ENCODE data around the gene ITGBL1.

Gene ITGBL1

GRCh38 chr13:101450749-101451130 is 1.7 kb upstream of the ITGBL1 start:
- FAIRE-seq: no peak

DNA sequence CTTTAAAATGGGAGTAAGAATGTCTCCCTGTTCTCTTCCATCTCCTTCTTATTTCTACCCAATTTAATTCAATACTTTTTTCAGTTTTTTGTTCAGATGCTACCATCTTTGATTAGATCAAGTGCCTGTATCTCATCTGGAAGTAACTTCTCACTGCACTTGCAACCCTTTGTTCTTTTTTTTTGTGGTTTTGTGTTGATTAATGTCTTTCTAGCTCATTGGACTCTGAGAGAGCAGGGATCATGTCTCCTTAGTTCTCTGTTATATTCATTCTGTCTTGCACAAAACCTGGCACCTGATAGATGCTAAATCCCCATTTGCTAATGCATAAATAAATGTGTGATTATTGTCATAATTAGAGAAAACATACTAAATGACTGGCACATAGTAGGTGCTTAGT is 834 bp upstream of the ITGBL1 start:
- no peak for FAIRE-seq
- no peak for DNase-seq (ENCODE audit: insufficient read length, low spot score)

More at GRCh38 chr13:101450749-101451130, 1.7 kb upstream of the ITGBL1 start:
- DNase-seq (ENCODE audit: insufficient read length, low spot score): no peak

GRCh38 chr13:101453784-101454201 is 1.3 kb downstream of the ITGBL1 start:
- FAIRE-seq: no peak
- no peak for DNase-seq (ENCODE audit: insufficient read length, low spot score)

DNA sequence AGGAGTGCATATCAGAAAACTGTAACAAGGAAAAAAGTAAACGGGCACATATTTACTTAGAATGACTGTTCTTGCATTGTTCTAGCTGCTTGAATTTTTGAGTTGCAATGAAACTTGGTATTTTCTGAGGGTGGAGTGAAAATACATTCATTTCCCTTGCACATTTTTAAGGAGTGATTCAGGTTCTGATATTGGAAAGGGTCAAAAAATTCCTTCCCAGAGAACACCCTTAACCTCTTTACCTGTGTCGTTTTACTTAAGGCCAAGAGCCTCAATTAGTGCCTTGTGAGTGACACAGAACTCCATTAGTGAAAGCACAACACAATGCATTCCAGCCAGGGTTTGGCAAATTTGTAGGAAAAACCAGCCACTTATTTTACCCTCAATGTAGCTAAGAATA is 2.3 kb downstream of the ITGBL1 start:
- FAIRE-seq: no peak
- DNase-seq (ENCODE audit: insufficient read length, low spot score): no peak

GRCh38 chr13:101455863-101456262 is 3.4 kb downstream of the ITGBL1 start:
- FAIRE-seq: no peak
- DNase-seq (ENCODE audit: insufficient read length, low spot score): no peak

GRCh38 chr13:101457176-101457575 is 4.7 kb downstream of the ITGBL1 start:
- FAIRE-seq (no peak), DNase-seq (ENCODE audit: insufficient read length, low spot score) (no peak)

- FAIRE-seq: no peak
These were observed 13.4 kb downstream of the ITGBL1 start for GRCh38 chr13:101465877-101466276.

GRCh38 chr13:101467415-101467814 is 14.9 kb downstream of the ITGBL1 start:
- FAIRE-seq (no peak), DNase-seq (ENCODE audit: insufficient read length, low spot score) (no peak)

More at GRCh38 chr13:101465877-101466276, 13.4 kb downstream of the ITGBL1 start:
- no peak for DNase-seq (ENCODE audit: insufficient read length, low spot score)

DNA sequence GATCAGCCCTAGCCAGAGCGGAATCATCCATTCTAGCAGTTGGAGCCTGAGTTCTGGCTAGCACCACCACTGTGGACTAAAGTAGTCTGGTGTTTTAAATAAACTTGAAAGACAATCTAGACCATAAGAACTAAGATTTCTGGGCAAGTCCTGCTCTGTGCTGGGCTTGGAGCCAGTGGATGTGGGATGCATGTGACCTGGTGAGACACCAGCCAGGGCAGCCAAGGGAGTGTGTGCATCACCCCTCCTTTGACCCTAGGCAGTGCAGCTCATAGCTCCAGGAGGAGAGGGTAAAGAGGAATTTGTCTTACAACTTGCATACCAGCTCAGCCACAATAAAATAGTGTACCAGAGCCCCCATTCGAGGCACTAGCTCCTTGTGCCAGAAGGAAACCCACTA is 21.0 kb downstream of the ITGBL1 start:
- DNase-seq (ENCODE audit: insufficient read length, low spot score) (no peak), FAIRE-seq (no peak)

- no peak for DNase-seq (ENCODE audit: insufficient read length, low spot score)
- no peak for FAIRE-seq
These were observed 22.0 kb downstream of the ITGBL1 start for GRCh38 chr13:101474419-101474957.

GRCh38 chr13:101475536-101475935 is 23.1 kb downstream of the ITGBL1 start:
- no peak for DNase-seq (ENCODE audit: insufficient read length, low spot score)
- no peak for FAIRE-seq

- FAIRE-seq (no peak), DNase-seq (ENCODE audit: insufficient read length, low spot score) (no peak)
These were observed 28.9 kb downstream of the ITGBL1 start for GRCh38 chr13:101481421-101481820.

DNA sequence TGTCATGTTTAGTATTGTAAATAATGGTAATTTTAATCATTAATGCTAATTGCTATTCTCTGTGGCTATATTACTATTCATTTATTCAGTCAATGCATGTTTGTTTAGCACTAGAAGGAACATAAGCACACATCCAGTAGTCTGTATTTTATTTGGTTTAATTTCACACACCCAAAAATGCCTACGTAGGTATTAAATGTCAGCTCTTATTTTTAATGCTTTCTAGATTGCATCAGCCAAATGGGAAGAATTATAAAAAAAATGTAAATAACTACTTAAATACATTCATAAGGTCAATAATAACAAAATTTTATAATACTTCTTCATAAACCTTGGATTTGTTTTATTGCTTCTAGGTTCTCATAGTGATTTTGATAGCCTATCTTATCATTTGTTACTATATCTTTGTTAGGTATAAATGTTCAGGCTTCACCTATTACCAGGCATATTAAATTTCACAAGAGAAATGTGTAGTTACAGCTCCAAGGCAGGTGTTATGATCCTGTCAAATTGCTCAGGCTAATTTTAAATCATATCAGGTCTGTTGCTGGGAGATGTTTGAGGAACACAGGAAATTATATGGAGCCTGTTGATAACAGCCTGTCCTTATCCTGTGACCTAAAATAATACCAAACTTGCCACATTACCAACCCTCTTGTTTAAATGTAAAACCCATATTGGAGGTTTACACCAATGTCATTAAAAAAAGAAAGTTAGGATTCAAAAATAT is 34.4 kb downstream of the ITGBL1 start:
- FAIRE-seq (no peak), DNase-seq (ENCODE audit: insufficient read length, low spot score) (no peak)

- FAIRE-seq (no peak), DNase-seq (ENCODE audit: insufficient read length, low spot score) (no peak)
These were observed 35.0 kb downstream of the ITGBL1 start for GRCh38 chr13:101487438-101487830.

- FAIRE-seq: no peak
- no peak for DNase-seq (ENCODE audit: insufficient read length, low spot score)
These were observed 36.3 kb downstream of the ITGBL1 start for GRCh38 chr13:101488734-101489133.

DNA sequence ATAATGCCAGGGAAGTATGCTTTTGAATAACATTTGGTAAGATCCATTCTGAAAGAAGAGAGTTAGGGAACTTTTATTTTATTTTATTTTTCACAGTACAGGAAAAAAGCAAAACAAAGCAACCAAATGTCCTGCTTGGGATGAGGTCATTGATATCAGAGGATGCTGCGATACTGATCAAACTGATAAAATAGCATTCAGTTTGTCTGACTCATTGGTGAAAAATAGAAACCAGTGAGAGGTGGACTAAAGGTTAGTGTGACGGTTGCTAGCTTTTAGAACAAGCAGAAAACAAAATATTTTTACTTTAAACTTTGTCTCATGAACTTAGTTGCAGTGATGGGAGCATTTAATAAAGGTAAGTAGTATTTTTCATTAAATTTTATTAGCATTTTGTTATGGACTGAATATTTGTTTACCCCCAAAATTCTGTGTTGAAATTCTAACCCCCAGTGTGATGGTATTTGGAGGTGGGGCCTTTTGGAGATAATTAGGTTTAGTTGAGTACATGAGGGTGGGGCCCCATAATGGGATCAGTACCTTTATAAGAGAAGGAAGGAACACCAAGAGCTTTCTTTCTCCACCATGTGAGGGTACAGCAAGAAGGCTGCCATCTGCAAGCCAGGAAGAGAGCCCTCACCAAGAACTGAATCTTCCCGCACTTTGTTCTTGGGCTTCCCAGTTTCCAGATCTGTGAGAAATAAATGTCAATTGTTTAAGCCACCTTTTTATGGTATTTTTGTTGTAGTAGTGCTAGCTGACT is 37.3 kb downstream of the ITGBL1 start:
- no peak for FAIRE-seq
- no peak for DNase-seq (ENCODE audit: insufficient read length, low spot score)

- FAIRE-seq: no peak
- no peak for DNase-seq (ENCODE audit: insufficient read length, low spot score)
These were observed 38.0 kb downstream of the ITGBL1 start for GRCh38 chr13:101490406-101491015.

- FAIRE-seq (no peak), DNase-seq (ENCODE audit: insufficient read length, low spot score) (no peak)
These were observed 39.9 kb downstream of the ITGBL1 start for GRCh38 chr13:101492251-101492910.

GRCh38 chr13:101493541-101493940 is 41.1 kb downstream of the ITGBL1 start:
- FAIRE-seq (no peak), DNase-seq (ENCODE audit: insufficient read length, low spot score) (no peak)

DNA sequence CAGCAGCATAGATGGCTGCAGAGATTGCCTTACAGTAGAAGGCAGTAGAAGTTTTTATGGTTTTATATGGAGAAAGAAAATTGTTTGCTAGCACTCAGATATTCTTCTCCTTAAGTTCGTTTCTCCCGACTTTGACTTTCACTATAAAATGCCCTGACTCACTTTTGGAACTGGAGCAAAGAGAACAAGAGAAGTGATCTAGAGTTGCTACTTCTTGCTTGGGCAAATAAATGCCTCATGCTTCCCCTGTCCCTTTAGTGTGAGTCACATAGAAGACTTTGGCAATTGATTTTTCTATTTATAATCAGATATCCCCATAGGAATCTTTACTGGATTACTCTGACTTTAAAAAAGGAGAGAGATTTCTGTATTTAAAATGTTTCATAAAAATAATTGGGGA is 46.9 kb downstream of the ITGBL1 start:
- no peak for FAIRE-seq
- no peak for DNase-seq (ENCODE audit: insufficient read length, low spot score)

DNA sequence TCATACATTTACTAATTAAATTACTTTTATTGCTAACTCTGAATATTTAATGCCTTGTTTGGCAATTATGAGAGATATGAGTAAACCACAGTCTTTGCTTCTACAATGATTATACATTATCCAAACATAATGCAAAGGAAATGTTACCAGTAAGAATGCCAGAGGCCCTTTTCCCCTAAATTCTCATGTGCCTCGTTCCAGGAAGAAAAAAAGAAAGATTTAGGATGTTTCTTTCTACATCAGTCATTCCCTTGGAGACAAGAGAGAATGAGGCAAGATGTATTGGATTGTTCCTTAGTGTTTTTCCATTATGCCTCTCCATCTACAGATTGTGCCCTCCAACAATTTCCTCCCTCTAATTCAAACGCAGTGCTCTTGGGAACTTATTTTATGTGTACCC is 50.1 kb downstream of the ITGBL1 start:
- FAIRE-seq (no peak), DNase-seq (ENCODE audit: insufficient read length, low spot score) (no peak)
